ENCODE data around the gene PAX8.

GRCh38 chr2:113178069-113178746, 100.5 kb downstream of the PAX8 start:
- no peak for TF ChIP-seq CTCF (IDR thresholded peaks at IDR 0.05 in 8 of 11, conservative IDR thresholded peaks at IDR 0.05 in 3 of 11)
- TF ChIP-seq POLR2A (IDR thresholded peaks at IDR 0.05), result no peak
